ENCODE measurements around the gene CYB5B. TPM values are rescaled to one million over a fixed set of nuclear protein-coding genes. Genes with fewer than 3 reads are reported as not detected.

CYB5B gene
- total RNA-seq, 1 experiment from 2014 or later: 112 TPM

- Mint-ChIP-seq H3K9me3 (ENCODE audit: unreplicated experiment) (no peaks in the 10 kb centered on the region), H3K27ac (ENCODE audit: low read depth, unreplicated experiment) (no peak overlapping the region), H3K4me3 (ENCODE audit: unreplicated experiment) (no peak overlapping the region), H3K4me1 (ENCODE audit: insufficient read depth, unreplicated experiment) (peaks cover 36% of the 10 kb centered on the region), H3K27me3 (ENCODE audit: insufficient read depth, unreplicated experiment) (no peaks in the 10 kb centered on the region), H3K36me3 (ENCODE audit: insufficient read depth, unreplicated experiment) (no peaks in the 10 kb centered on the region)
- no peak for DNase-seq (ENCODE audit: unreplicated experiment)
- intact Hi-C loops (cut with micrococcal nuclease): no loop called here
- BruUV-seq (replicated peaks): no TSS peak
- ChIA-PET POLR2A (interaction anchor here (0.7 to 3.2 kb wide), 3 partner anchors 18 to 83 kb away, joined by 3 to 13 read pairs (median 3); partner anchors contain the start of gene CYB5B), CTCF (no interaction called here)
- TF ChIP-seq, protein P1, sequence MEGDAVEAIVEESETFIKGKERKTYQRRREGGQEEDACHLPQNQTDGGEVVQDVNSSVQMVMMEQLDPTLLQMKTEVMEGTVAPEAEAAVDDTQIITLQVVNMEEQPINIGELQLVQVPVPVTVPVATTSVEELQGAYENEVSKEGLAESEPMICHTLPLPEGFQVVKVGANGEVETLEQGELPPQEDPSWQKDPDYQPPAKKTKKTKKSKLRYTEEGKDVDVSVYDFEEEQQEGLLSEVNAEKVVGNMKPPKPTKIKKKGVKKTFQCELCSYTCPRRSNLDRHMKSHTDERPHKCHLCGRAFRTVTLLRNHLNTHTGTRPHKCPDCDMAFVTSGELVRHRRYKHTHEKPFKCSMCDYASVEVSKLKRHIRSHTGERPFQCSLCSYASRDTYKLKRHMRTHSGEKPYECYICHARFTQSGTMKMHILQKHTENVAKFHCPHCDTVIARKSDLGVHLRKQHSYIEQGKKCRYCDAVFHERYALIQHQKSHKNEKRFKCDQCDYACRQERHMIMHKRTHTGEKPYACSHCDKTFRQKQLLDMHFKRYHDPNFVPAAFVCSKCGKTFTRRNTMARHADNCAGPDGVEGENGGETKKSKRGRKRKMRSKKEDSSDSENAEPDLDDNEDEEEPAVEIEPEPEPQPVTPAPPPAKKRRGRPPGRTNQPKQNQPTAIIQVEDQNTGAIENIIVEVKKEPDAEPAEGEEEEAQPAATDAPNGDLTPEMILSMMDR (IDR thresholded peaks at IDR 0.05; ENCODE audit: unreplicated experiment): no peak
Observed at GRCh38 chr16:69406780-69407331, 17.6 kb upstream of the CYB5B start.

- intact Hi-C loops (cut with micrococcal nuclease): no loop called here
- BruUV-seq (replicated peaks): TSS peak; percentile 37
- TF ChIP-seq, protein P1 (IDR thresholded peaks at IDR 0.05; ENCODE audit: unreplicated experiment): no peak
- ChIA-PET POLR2A (interaction anchor here (0.8 to 3.3 kb wide), 6 partner anchors 11 to 319 kb away, joined by 3 to 27 read pairs (median 3); partner anchors contain the start of genes CYB5B and NQO1), CTCF (interaction anchor here (2.4 kb wide), 1 partner anchor 9 kb away, joined by 8 read pairs; no protein-coding TSS in a partner anchor)
- no peak overlapping the region for H3K4me3 Mint-ChIP-seq (ENCODE audit: unreplicated experiment)
- no peaks in the 10 kb centered on the region for H3K36me3 Mint-ChIP-seq (ENCODE audit: insufficient read depth, unreplicated experiment)
- peaks cover 36% of the 10 kb centered on the region for H3K4me1 Mint-ChIP-seq (ENCODE audit: insufficient read depth, unreplicated experiment)
- H3K27ac Mint-ChIP-seq (ENCODE audit: low read depth, unreplicated experiment): no peak overlapping the region
- no peaks in the 10 kb centered on the region for H3K9me3 Mint-ChIP-seq (ENCODE audit: unreplicated experiment)
- no peak for DNase-seq (ENCODE audit: unreplicated experiment)
- H3K27me3 Mint-ChIP-seq (ENCODE audit: insufficient read depth, unreplicated experiment): no peaks in the 10 kb centered on the region
Observed at GRCh38 chr16:69407702-69408323, 16.6 kb upstream of the CYB5B start.

DNA sequence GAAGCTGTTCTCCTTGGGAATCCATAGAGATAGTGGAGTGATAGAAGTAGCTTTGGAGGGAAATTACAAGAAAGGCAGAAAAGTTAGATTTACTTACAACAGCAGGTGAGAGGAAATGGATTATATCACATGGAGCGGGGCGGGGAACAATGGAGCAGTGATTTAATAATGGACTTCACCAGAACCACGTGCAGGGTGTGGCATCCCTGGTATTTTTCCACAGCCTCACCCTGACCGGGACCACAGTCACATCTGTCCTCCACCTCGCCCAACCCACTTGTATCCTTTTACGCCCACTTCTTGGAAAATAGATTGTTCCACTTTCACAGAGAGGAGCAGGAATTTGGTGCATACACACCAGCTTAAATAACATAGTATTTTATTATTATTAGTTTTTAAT is 15.9 kb upstream of the CYB5B start:
- Mint-ChIP-seq H3K9me3 (ENCODE audit: unreplicated experiment) (no peaks in the 10 kb centered on the region), H3K4me1 (ENCODE audit: insufficient read depth, unreplicated experiment) (peaks cover 36% of the 10 kb centered on the region), H3K4me3 (ENCODE audit: unreplicated experiment) (no peak overlapping the region), H3K27me3 (ENCODE audit: insufficient read depth, unreplicated experiment) (no peaks in the 10 kb centered on the region), H3K27ac (ENCODE audit: low read depth, unreplicated experiment) (no peak overlapping the region), H3K36me3 (ENCODE audit: insufficient read depth, unreplicated experiment) (no peaks in the 10 kb centered on the region)
- BruUV-seq (replicated peaks): no TSS peak
- peak; percentile 37 for DNase-seq (ENCODE audit: unreplicated experiment)
- ChIA-PET CTCF (interaction anchor here (1.0 to 2.4 kb wide), 2 partner anchors 10 to 12 kb away, joined by 3 to 8 read pairs; no protein-coding TSS in a partner anchor), POLR2A (interaction anchor here (0.8 to 3.3 kb wide), 8 partner anchors 12 to 318 kb away, joined by 3 to 27 read pairs (median 3); partner anchors contain the start of genes CYB5B and NQO1)
- TF ChIP-seq, protein P1 (IDR thresholded peaks at IDR 0.05; ENCODE audit: unreplicated experiment): no peak
- intact Hi-C loops (cut with micrococcal nuclease): no loop called here

DNA sequence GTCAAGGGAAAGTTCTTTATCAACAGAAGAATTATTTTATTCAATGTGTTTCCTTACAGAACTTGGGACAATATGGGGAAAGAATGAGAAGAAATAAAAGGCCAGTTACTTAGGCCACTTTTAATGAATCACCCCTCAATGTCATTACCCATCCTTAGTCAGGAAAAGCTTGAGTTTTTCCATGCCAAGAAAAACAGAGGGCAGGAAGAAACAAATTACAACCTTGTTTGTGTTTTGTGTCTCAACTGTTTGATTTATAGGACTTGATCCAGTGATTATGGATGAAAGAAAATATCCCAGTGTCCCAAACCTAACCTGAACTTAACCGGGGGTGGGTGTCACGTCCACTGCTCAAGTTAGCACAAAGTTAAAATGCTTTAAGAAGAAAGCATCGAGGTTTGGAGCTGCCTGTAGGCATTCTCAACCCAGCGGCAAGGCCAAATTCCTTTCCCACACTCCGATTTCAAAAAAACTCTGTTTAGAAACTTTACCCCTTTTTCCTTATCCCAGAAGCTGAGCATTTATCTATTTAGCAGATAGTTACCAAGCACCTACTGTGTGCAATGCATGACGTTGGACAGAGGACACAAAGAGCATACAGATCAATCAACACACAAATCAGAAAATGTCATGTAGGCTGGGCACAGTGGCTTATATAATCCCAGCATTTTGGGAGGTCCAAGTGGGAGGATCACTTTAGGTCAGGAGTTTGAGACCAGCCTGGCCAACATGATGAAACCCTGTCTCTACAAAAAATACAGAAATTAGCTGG is 14.0 kb upstream of the CYB5B start:
- Mint-ChIP-seq H3K36me3 (ENCODE audit: insufficient read depth, unreplicated experiment) (no peaks in the 10 kb centered on the region), H3K4me3 (ENCODE audit: unreplicated experiment) (peak overlapping the region; percentile 24), H3K4me1 (ENCODE audit: insufficient read depth, unreplicated experiment) (peaks cover 28% of the 10 kb centered on the region), H3K27ac (ENCODE audit: low read depth, unreplicated experiment) (peak overlapping the region; percentile 58), H3K27me3 (ENCODE audit: insufficient read depth, unreplicated experiment) (no peaks in the 10 kb centered on the region), H3K9me3 (ENCODE audit: unreplicated experiment) (no peaks in the 10 kb centered on the region)
- DNase-seq (ENCODE audit: unreplicated experiment): peak; percentile 85
- TF ChIP-seq, protein P1 (IDR thresholded peaks at IDR 0.05; ENCODE audit: unreplicated experiment): no peak
- intact Hi-C loops (cut with micrococcal nuclease): no loop called here
- CTCF ChIA-PET: interaction anchor here (1.0 kb wide), 1 partner anchor 14 kb away, joined by 4 read pairs; no protein-coding TSS in a partner anchor
- no TSS peak for BruUV-seq (replicated peaks)
- POLR2A ChIA-PET: interaction anchor here (0.6 to 3.3 kb wide), 8 partner anchors 10 to 315 kb away, joined by 3 to 27 read pairs (median 4); partner anchors contain the start of gene CYB5B

All from MCF 10A (cell line).